ENCODE results near the gene STAT5A. TPM values are rescaled to one million over a fixed set of nuclear protein-coding genes. Genes with fewer than 3 reads are reported as not detected.

The STAT5A gene
- polyA plus RNA-seq, 1 of the 3 experiments (the other 2 are of a cell fraction) = 2.3 TPM

DNA sequence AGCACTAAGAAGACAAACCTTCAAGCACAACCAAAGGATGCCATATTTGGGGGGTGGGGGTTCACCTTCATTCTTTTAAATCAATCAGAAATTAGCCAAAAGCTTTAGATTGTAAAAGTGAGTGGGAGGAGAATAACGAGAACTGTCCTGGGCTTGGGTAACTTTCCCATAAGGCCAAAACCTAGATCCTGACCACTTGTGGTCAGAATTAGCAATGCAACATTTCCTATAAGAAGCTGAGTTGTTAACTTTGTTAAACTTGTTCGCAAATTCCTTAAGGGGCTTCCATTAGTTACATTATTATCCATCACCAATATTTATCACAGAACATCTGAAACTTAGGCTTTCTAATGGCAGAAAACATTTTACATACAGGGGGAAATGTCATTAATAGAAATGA lies 37.2 kb upstream of the STAT5A start:
- no peak for DNase-seq
- H2AFZ ChIP-seq (ENCODE audit: low read depth) = no peak overlapping the region
- H3K4me2 ChIP-seq = no peak overlapping the region
- no peak overlapping the region for H3K27ac ChIP-seq (ENCODE audit: low read depth in 2 of 2, low read length in 1 of 2)
- no peak for TF ChIP-seq IRF3 (IDR thresholded peaks at IDR 0.05; ENCODE audit: low read depth, low read length)
- TF ChIP-seq, protein P1, sequence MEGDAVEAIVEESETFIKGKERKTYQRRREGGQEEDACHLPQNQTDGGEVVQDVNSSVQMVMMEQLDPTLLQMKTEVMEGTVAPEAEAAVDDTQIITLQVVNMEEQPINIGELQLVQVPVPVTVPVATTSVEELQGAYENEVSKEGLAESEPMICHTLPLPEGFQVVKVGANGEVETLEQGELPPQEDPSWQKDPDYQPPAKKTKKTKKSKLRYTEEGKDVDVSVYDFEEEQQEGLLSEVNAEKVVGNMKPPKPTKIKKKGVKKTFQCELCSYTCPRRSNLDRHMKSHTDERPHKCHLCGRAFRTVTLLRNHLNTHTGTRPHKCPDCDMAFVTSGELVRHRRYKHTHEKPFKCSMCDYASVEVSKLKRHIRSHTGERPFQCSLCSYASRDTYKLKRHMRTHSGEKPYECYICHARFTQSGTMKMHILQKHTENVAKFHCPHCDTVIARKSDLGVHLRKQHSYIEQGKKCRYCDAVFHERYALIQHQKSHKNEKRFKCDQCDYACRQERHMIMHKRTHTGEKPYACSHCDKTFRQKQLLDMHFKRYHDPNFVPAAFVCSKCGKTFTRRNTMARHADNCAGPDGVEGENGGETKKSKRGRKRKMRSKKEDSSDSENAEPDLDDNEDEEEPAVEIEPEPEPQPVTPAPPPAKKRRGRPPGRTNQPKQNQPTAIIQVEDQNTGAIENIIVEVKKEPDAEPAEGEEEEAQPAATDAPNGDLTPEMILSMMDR (IDR thresholded peaks at IDR 0.05) = peak; percentile 43
- ChIA-PET CTCF (interaction anchor here (1.0 to 2.4 kb wide), 4 partner anchors 10 to 67 kb away, joined by 3 to 9 read pairs (median 4); no protein-coding TSS in a partner anchor), POLR2A (no interaction called here)
- H3K4me3 ChIP-seq (ENCODE audit: low read depth in 2 of 2, low read length in 1 of 2) = no peak overlapping the region
- peaks cover 71% of the 10 kb centered on the region for H3K79me2 ChIP-seq (ENCODE audit: insufficient read depth)
- no peaks in the 10 kb centered on the region for H3K9me2 ChIP-seq
- no peak overlapping the region for H3K9ac ChIP-seq
- peaks cover 0 to 6% of the 10 kb centered on the region in 2 experiments for H3K36me3 ChIP-seq (replicated peaks in 1 of 2; ENCODE audit: control insufficient read depth in 1 of 2, insufficient read depth in 2 of 2, low read length in 1 of 2)
- WGBS (ENCODE audit: low lambda C conversion rate) = 77% methylated on average over 2 of the region's 2 CpGs
- H3K4me1 ChIP-seq (ENCODE audit: control insufficient read depth in 1 of 2, insufficient read depth in 2 of 2, low read depth in 1 of 2, low read length in 1 of 2) = peaks cover 8 to 11% of the 10 kb centered on the region in 2 experiments; a peak in 3 of 4 replicates
- no peaks in the 10 kb centered on the region for H3K27me3 ChIP-seq (ENCODE audit: insufficient read depth)
- H3K9me3 ChIP-seq = no peaks in the 10 kb centered on the region
- peaks cover 20% of the 10 kb centered on the region for H3F3A ChIP-seq (replicated peaks; ENCODE audit: insufficient read depth)
- H4K20me1 ChIP-seq (ENCODE audit: insufficient read depth) = no peaks in the 10 kb centered on the region

DNA sequence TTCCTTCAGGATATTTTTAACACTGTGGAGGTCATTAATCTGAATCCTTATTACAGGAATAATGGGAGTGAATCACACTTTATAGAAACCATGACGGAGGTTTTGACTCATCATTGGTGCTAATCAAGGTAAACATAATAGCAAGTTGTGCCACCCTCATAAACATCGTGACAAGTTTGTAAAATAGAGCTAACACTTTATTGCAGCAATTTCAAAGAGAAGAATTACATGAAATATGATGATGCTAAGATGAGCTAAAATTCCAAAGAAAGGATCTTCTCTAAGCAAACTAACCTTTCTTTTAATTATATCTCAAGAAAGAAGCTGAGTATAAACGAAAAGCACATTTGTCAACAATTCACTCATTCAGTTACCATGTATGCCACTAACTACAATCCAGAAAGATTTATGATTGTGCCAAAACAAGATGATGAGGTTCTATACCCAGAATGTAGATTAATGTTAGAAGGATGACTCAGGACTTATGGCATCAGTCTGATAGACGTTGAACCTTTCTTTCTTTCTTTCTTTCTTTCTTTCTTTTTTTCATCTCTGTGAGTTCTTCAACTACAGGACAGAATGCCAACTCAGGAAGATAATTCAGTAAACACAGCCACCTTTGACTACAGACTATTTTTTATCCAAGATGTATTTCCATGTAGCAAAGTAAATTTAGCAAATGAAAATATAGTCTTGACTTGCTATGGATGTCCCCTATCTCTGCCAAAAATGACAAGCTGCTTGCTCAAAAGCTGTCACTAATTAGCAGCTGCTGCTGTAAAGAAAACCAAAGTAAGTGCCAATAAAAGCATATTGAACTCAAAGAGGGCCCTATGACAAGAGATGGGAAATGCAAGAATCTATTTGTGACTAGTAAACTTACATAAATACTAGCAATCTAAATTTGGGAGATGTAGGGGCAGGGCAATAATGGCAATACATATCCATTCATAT lies 35.4 kb upstream of the STAT5A start:
- peaks cover 59% of the 10 kb centered on the region for H3K79me2 ChIP-seq (ENCODE audit: insufficient read depth)

More for the DNA sequence above, 35.4 kb upstream of the STAT5A start:
- Histone ChIP-seq H4K20me1 (ENCODE audit: insufficient read depth) (peaks cover 3% of the 10 kb centered on the region; the same call in 1 of the 2 replicates), H2AFZ (ENCODE audit: low read depth) (no peak overlapping the region), H3K4me3 (ENCODE audit: low read depth in 2 of 2, low read length in 1 of 2) (no peak overlapping the region), H3K27ac (ENCODE audit: low read depth in 2 of 2, low read length in 1 of 2) (peak overlapping the region in 1 of 2 experiments; percentile 66; a peak in 2 of 4 replicates), H3K9me3 (no peaks in the 10 kb centered on the region), H3K4me2 (peak overlapping the region; percentile 23), H3K4me1 (ENCODE audit: control insufficient read depth in 1 of 2, insufficient read depth in 2 of 2, low read depth in 1 of 2, low read length in 1 of 2) (peaks cover 8 to 11% of the 10 kb centered on the region in 2 experiments; a peak in 3 of 4 replicates), H3K27me3 (ENCODE audit: insufficient read depth) (no peaks in the 10 kb centered on the region), H3F3A (replicated peaks; ENCODE audit: insufficient read depth) (peaks cover 15% of the 10 kb centered on the region), H3K36me3 (replicated peaks in 1 of 2; ENCODE audit: control insufficient read depth in 1 of 2, insufficient read depth in 2 of 2, low read length in 1 of 2) (no peaks in the 10 kb centered on the region), H3K9ac (0 out of 2 replicates have a peak overlapping the region, but pooled peaks have one; percentile 20), H3K9me2 (no peaks in the 10 kb centered on the region)
- ChIA-PET POLR2A (no interaction called here), CTCF (interaction anchor here (2.4 kb wide), 1 partner anchor 31 kb away, joined by 9 read pairs; no protein-coding TSS in a partner anchor)
- no peak for TF ChIP-seq MXI1 (IDR thresholded peaks at IDR 0.05; ENCODE audit: low read depth, low read length)
- TF ChIP-seq FOSL2 (IDR thresholded peaks at IDR 0.05; ENCODE audit: borderline replicate concordance, low read depth) = peak; percentile 31; the same call in 1 of the 2 replicates
- no peak for TF ChIP-seq SMC3 (IDR thresholded peaks at IDR 0.05; ENCODE audit: low read depth, low read length)
- peak; percentile 28; the same call in 1 of the 2 replicates for TF ChIP-seq JUND (IDR thresholded peaks at IDR 0.05)
- no peak for TF ChIP-seq TEAD4 (IDR thresholded peaks at IDR 0.05; ENCODE audit: borderline replicate concordance, insufficient read depth)
- TF ChIP-seq PBX3 (IDR thresholded peaks at IDR 0.05) = peak; percentile 71
- 52% methylated on average over 4 of the region's 4 CpGs for WGBS (ENCODE audit: low lambda C conversion rate)
- DNase-seq = no peak
